GM19099 (cell line): ENCODE results near the gene ADIRF.

Source experiments
- POLR2A ChIP-seq: IDR thresholded peaks from 3 replicates; pipeline ENCODE4 v1.6.1; 2011; ENCODE audit warnings: low read depth; ENCODE audit not compliant: insufficient read length; ENCODE audit errors: extremely low read depth

ADIRF gene

DNA sequence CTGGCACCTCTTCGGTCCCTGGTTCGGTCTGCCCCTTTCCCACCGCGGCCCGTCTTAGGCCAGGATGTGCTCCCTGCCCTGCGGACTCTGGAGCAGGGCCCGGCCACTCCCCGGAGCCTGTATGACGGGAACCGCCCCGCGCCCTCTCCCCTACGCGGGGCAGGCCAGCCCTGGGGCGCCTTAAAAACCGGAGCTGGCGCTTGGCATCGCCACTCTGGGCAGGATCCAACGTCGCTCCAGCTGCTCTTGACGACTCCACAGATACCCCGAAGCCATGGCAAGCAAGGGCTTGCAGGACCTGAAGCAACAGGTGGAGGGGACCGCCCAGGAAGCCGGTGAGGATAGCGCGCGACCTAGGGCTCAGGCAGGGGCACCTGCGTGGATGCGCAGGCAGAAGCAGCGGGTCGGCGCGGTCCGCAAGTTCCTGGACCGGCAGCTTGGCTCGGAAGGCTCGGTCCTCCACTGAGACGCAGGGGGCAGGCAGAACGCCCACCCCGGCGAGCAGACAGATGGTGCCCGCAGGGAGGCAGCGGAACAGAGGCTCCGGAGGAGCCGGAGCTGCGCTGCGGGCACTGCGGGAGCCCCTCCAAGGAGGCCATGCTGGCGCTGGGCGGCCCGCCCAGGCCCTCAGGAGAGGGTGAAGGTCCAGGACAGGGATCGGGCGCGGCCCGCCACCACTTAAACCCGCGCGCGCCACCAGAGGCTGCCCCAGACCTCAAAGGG lies at the start of gene ADIRF:
ADIRF (plus strand) TSS at position 212 of the 723 bp plus-strand sequence; CDS start at position 275, 63 bp downstream.
- TF ChIP-seq POLR2A: no peak

DNA sequence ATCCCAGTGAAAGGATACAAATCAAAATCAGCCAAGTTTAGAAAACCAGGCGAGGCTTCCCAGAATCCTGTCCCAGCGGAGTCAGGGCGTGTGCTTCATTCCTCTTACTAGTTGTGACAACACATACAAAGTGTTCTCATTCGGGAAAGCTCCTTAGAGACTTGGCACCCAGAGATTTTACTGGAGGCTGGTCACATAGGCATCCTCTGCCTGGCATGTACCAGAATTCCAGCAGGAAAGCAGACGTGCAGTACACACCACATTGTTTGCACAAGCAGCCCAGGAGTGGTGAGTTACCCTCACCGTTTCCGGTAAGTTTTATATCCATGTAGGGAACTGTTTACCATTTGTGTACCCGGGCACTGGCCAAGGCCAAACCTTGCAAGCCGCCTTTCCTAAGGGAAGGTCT lies 45.7 kb upstream of the ADIRF start:
- no peak for TF ChIP-seq POLR2A

DNA sequence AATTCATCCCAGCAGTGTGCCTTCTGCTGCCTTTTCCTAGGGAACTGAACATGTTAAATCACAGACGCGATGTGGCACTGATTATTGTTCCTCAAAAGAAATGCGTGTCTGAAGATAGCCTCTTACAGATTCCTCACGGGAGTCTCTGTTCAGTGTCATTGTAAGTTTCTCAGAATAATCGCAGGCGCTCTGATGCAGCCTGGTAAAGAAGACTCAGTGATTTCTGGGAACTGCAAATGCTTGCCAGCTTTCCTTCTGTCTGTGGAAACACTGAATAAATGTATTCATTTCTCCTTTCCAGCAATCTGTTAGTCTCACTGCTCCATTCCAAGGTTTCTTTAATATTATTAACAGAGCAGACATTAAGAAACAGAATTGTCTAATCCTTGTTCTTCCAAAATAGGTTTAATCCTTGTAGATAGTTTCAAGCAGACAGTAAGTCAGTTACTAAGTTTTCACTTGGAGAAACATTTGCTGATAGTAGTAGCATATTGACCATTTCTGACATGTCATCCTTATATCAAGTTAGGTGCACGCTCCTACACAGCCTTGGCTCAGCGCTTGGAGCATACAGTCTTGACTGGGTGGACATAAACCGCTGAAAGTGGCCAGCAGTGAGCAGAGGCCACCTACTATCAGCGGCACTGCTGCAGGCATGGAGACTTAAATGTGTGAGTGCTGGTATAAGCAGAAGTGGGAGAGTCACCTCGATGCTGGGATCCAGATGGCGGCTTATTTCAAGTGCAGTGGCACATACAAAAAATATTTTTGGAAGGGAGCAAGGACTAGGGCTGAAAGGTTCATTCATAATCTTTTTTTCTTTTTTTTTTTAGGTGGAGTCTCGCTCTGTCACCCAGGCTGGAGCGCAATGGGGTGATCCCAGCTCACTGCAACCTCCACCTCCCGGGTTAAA lies 38.6 kb upstream of the ADIRF start:
- TF ChIP-seq POLR2A: no peak

DNA sequence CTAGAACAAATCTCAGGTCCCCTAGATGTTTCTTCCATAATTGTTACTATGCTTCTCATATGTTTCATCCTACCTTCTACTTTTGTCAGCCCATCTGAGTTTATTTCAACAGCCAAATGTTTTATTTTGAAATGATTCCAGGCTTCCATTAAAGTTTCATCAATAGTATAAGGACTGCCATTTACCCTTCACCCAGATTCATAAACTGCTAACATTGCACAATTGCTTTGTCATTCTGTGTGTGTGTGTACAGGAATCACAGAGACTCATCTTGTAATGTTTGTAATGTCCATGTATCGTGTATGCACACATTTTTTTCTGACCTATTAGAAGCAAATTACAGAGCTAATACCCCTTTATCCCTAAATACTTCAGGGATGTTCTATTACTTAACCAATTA lies 36.4 kb upstream of the ADIRF start:
- TF ChIP-seq POLR2A: no peak

DNA sequence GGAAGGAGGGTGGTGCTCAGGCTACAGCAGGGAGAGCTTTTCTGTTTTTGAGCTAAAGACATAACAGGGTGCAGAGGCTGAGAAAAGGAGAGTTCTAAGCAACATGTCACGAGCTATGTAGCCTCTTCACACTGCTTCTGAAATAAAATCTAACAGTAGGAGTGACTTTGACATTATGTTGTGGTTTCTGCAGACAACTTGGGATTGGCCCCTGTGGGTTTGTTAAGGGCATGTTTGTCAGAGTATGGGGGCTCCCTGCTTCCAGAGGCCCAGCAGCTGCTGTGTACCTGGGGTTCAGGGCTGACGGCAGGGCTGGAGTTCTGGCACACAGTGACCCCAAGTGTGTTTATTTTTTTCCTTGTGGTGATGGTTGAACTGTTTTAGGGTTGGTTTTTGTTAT lies 35.6 kb upstream of the ADIRF start:
- no peak for TF ChIP-seq POLR2A

DNA sequence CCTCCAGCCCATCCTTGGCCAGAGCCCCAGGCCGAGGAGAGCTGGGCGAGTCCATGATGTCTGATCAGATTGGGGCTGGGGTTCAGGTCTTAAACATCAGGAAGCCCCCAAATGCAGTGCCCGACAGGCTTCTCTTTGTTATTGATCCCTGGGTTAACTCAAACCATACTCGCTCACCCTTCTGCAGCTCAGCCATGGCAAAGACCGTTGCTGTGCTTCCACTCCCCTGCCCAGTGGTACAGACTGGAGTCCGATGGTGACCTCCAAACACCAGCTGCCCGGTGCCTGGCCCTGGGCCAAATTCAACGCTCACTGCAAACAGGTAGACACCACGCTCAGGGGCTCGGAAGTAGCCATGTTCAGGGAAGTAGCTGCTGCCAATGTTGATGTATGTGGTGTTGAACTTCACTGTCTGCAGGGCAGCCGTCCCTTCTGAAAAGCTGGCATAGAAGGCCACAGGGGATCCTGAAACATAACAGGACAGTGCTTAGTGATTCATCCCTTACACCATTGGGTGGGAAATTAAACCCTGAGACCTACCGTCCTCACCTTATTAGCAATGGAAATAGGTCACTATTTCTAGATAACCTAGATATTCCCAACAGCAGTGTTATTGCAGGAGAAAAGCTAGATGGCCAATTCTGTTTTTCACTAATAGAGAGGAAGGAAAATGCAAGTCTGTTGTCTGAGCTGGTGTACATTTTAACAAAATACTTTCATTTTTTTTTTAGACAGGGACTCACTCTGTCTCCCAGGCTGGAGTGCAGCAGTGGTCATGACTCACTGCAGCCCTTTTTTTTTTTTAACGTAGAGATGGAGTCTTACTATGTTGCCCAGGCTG lies 31.4 kb upstream of the ADIRF start:
- no peak for TF ChIP-seq POLR2A

DNA sequence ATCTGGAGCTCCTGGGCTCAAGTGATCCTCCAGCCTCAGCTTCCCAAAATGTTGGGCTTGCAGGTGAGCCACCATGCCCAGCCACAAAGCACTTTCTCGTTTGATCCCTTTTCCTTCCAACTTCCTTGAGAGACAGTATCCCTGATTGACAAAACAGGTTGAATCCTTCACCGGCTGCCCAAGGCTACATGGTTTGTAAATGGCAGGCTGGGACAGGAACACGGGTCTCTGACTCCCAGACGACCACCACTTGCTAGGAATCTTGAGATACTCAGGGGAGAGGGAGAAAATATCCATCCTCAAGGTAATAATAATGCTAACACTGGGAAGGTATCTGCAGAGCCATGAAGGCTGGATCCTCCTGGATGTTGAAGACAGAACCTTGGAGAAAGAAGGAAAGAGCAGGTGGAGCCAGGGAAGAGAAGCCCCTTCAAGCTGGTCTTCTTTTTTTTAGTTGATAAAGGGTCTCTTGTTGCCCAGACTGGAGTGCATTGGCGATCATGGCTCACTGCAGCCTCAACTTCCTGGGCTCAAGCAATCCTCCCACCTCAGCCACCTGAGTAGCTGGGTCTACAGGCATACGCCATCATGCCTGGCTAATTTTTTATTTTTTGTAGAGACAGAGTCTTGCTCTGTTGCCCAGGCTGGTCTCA lies 30.7 kb upstream of the ADIRF start:
- TF ChIP-seq POLR2A: no peak

DNA sequence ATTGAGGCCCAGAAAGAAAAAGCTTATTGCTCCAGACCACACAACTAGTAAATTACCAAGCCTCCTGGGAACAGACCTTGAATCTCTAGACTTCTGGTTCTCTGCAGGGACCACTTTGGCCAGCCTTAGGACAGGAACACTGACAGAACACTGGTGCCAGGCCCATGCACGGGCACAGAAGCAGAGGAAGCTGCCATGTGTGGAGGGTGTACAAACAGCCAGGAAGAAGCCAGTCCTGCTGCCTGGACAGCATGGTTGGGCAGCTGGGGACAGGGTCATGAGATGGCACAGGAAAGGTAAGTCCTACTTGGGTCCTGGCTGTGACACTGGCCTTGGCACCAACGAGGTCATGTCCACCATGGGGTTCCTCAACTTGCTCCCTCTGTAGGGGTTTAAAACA lies 30.0 kb upstream of the ADIRF start:
- TF ChIP-seq POLR2A: no peak

DNA sequence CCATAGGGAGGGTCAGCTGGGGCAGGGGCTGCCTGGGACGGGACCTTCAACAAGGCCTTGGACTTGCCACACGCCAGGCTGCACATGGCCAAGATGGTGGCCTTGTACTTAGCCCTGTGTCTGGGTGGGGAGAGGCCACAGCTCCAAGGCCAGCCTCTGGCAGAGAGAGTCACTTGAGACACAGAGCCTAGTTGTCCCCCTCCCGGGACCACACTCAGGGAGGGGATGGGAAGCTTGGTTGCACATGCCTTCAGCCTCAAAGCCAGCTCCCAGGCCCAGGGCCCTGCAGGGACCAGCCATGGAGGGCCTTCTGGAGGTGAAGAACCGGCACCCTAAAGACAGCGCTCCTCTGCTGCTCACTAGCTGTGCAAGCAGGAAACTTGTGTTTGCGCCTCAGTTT lies 27.6 kb upstream of the ADIRF start:
- TF ChIP-seq POLR2A: no peak

DNA sequence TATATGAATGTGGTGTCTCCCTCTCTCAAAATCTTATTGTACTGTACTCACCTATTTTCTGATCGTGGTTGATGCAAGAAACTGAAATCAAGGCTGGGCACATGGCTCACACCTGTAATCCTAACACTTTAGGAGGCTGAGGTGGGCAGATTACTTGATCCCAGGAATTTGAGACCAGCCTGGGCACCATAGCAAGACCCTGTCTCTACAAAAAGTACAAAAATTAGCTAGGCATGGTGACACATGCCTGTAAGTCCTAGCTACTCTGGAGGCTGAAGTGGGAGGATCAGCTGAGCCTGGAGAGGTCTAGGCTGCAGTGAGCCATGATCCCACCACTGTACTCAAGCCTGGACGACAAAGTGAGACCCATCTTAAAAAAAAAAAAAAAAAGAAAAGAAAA lies 26.9 kb upstream of the ADIRF start:
- TF ChIP-seq POLR2A: no peak

DNA sequence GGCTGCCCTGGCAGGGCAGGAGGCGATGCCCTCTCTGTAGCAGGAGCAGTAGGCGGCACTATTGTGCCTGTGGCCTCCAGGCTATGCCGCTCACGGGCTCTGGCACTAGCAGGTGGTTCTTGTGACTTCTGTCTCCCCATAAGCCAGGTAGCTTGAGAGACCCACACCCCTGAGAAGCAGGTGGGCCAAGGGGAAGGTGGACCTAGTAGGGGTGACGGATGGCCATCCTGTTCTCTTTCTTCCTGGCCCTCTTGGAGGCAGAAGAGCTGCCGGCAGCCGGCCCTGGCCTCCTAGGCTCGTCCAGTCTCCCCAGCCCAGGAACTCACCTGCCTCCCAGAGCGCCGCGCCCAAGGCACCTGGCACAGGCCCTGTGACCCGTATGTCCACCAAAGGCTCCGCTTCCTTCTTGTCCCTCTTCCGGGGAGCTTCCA lies 26.3 kb upstream of the ADIRF start:
- TF ChIP-seq POLR2A: no peak

DNA sequence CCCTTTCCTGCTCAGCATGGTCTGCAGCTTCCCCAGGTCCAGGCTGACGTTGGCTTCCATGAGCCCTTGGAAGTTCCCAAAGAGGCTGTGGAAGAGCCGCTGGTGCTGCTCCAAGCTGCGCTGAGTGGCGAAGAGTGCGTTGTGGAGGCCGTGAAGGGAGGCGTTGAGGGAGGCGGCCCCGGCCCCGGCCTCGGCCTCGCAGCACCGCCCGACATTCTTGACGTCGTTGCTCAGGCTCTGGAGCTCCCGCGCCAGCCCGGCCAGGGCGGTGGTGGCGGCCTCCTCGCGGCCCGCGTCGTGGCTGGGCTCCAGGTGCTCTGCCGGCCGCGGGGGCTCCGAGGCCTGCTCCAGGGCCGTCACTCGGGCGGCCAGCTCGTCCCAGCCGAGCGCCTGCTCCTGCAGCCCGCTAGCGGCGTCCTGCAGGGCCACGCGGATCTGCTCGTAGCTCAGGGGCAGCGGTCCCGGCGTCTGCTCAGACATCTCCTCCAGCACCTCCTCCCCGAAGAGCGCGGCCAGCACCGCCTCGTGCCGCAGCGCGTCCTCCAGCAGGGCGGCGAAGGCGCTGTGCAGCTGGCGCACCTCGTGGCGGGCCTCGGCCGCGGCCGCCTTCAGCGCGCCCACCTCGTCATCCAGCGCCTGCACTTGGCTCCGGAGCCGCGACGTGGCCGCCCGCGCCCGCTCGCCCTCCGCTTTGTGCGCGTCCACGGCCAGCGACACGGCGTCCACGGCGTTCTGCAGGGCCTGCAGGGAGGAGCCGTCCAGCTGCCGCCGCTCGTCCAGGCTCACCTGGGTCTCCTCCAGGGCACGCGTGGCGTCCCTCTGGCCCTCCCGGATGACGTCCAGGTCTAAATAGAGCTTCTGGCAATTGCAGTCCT lies 25.6 kb upstream of the ADIRF start:
- no peak for TF ChIP-seq POLR2A

DNA sequence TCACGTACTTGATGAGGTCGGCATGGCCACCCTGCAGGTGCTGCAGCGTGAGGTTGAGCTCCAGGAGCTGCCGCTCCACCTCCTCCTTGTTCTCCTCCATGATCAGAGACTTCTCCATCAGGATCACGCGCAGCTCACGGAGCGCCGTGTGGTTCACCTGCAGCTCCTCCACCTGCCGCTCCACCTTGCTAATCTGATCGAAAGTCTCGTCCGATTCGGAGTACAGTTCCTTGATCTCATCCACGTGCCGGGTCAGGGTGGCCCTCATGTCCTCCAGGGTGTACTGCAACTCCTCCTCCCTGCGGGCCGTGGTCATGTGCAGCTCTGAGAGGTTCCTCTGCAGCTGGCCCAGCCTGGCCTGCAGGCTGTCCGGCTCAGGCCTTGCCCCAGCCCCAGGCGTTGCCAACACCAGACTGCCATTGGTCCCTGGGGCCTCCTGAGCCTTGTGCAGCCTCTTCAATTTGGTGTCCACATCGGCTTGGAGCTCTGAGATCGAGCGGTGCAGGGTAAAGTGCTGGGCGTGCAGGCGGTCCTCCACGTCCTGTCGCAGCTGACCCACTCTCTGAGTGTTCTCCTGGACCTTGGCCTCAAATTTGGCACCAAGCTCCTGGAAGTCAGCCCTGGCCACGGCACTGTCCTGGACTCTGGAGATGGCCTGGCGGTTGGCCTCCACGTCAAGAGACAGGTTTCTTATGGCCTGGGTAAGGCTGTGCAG lies 24.8 kb upstream of the ADIRF start:
- no peak for TF ChIP-seq POLR2A
